Testis (tissue), 3 donors: ENCODE results near the gene IGSF11. TPM values are rescaled to one million over a fixed set of nuclear protein-coding genes. Genes with fewer than 3 reads are reported as not detected.
"Not testable (repeated sequence)": the region's sequence is repeated elsewhere in the genome, so short reads cannot be mapped to it uniquely, and the experiment has no call there.

Experiments
- DNase-seq: peaks from one replicate; pipeline ENCODE4 v3.0.0-alpha.2; 2019
- H3K27ac ChIP-seq, 2 donors: fragments of 200-600 bp; sonication (generic); one replicate each; pipeline ENCODE4 v1.5.1; 2019
- H3K27me3 ChIP-seq: fragments of 200-600 bp; sonication (generic); one replicate; pipeline ENCODE4 v1.5.1; 2019
- H3K36me3 ChIP-seq: fragments of 200-600 bp; sonication (generic); one replicate; pipeline ENCODE4 v1.5.1; 2017; ENCODE audit warnings: low read depth; ENCODE audit errors: missing control alignments
- H3K4me1 ChIP-seq: fragments of 200-600 bp; sonication (generic); one replicate; pipeline ENCODE4 v1.5.1; 2019
- H3K4me3 ChIP-seq, 2 donors: fragments of 200-600 bp; sonication (generic); one replicate each; pipeline ENCODE4 v1.5.1; 2017 to 2019
- H3K9me3 ChIP-seq: fragments of 200-600 bp; sonication (generic); one replicate; pipeline ENCODE4 v1.5.1; 2017
- CTCF ChIP-seq, 3 experiments: fragments of 450-650 bp in 2 of 3; fragments of 200-600 bp in 1 of 3; sonication (generic) in 1 of 3; IDR thresholded peaks; one replicate each; pipeline ENCODE4 v1.5.1; 2016 to 2019; ENCODE audit warnings: antibody characterized with exemption in 3 of 3, mild to moderate bottlenecking in 2 of 3, moderate library complexity in 1 of 3
- POLR2A ChIP-seq: fragments of 450-650 bp; IDR thresholded peaks from one replicate; pipeline ENCODE4 v1.6.1; 2017; ENCODE audit warnings: antibody characterized with exemption, mild to moderate bottlenecking, moderate library complexity
- WGBS, 2 donors: methylation state at CpG; one replicate each; pipeline ENCODE4 v1.1.5; 2018; 5-methylcytosine and 5-hydroxymethylcytosine counted together
- intact Hi-C: fragments of 100-400 bp; cut with DNase I; formaldehyde crosslinking; loops from one replicate; pipeline ENCODE4 v1.15.1; 2023; ENCODE audit warnings: low total_unique reads
- polyA plus RNA-seq: library from polyadenylated mRNA; stranded (reverse); fragments of 350-450 nt; fragmentation: Illumina TruSeq; extraction: RNeasy Lipid Tissue Mini Kit (QIAGEN cat#74804); gene quantifications from one replicate; pipeline ENCODE4 v1.2.3, GENCODE V29; 2014; ENCODE audit warnings: low read depth, low replicate concordance; ENCODE audit not compliant: insufficient read depth
- total RNA-seq, 2 donors: library from RNA; depleted of rRNA; stranded (reverse); fragments of >200 nt; gene quantifications; one replicate each; pipeline ENCODE4 v1.2.3, GENCODE V29; 2016

Gene IGSF11
- total and polyA plus RNA-seq, 3 donors from 2014 or later, result 80.0 to 105 (median 99.1) TPM

- no peaks in the 10 kb centered on the region for H3K4me1 ChIP-seq
- H3K36me3 ChIP-seq, result no peaks in the 10 kb centered on the region
- intact Hi-C loops, result no loop called here
- no peak overlapping the region for H3K27ac ChIP-seq
- TF ChIP-seq CTCF (IDR thresholded peaks at IDR 0.05) (no peak), POLR2A (no peak)
- WGBS, 2 donors, result 76 to 79% methylated on average over 1 of the region's 1 CpG
- no peak for DNase-seq
- no peaks in the 10 kb centered on the region for H3K9me3 ChIP-seq
- no peaks in the 10 kb centered on the region for H3K27me3 ChIP-seq
- no peak overlapping the region for H3K4me3 ChIP-seq
Measured at GRCh38 chr3:118859950-118860349, 174.7 kb downstream of the IGSF11 start.

GRCh38 chr3:118851466-118852193 is 183.0 kb downstream of the IGSF11 start:
- H3K36me3 ChIP-seq, intact Hi-C loops, H3K27me3 ChIP-seq, DNase-seq, H3K27ac ChIP-seq, H3K4me3 ChIP-seq, H3K4me1 ChIP-seq, H3K9me3 ChIP-seq: not testable (repeated sequence)
- WGBS, 2 donors, result 55 to 75% methylated on average over 12 of the region's 12 CpGs

- intact Hi-C loops, result no loop called here
- DNase-seq, result no peak
- H3K27me3 ChIP-seq, result no peaks in the 10 kb centered on the region
- H3K4me3 ChIP-seq, result no peak overlapping the region
- no peaks in the 10 kb centered on the region for H3K4me1 ChIP-seq
- no peak for TF ChIP-seq CTCF (IDR thresholded peaks at IDR 0.05)
- no peak for TF ChIP-seq POLR2A
- H3K36me3 ChIP-seq, result no peaks in the 10 kb centered on the region
- H3K9me3 ChIP-seq, result no peaks in the 10 kb centered on the region
- WGBS, 2 donors, result 69 to 77% methylated on average over 10 of the region's 10 CpGs
- H3K27ac ChIP-seq, result no peak overlapping the region
Measured at GRCh38 chr3:118850687-118851086, 184.0 kb downstream of the IGSF11 start.

Other genes with a start within 250 kb of the IGSF11 start
- 100 to 1,000 TPM in 1 of 2 donors, 10 to 100 TPM in 1; 70.4 to 158 TPM for gene TEX55, start 111.3 kb upstream of the IGSF11 start, total RNA-seq
- gene TEX55, start 111.3 kb upstream of the IGSF11 start, polyA plus RNA-seq, result 176 TPM
- gene UPK1B, start 138.8 kb upstream of the IGSF11 start, total RNA-seq, result under 1 TPM; 0.50 to 0.79 TPM
- 2.2 TPM for gene UPK1B, start 138.8 kb upstream of the IGSF11 start, polyA plus RNA-seq
- 10 to 100 TPM; 13.5 to 19.4 TPM for gene B4GALT4, start 206.0 kb upstream of the IGSF11 start, total RNA-seq
- 17.7 TPM for gene B4GALT4, start 206.0 kb upstream of the IGSF11 start, polyA plus RNA-seq